Endothelial cell of umbilical vein (primary cell): Measurements from ENCODE around the gene PPP1CA. TPM values are rescaled to one million over a fixed set of nuclear protein-coding genes. Genes with fewer than 3 reads are reported as not detected.

Source experiments
- BruUV-seq: library from RNA; stranded (reverse); fragments of 400-500 nt; replicated peaks from 2 replicates; lab custom pipeline; 2021; lab: Mats Ljungman, UMichigan
- CTCF ChIA-PET: fragments of 300-600, 350-600 bp; sonication (Branson Sonifier 250); formaldehyde crosslinking; loops from one replicate; lab custom pipeline; 2021; ENCODE audit warnings: antibody characterized with exemption, inconsistent platforms; lab: Charles Lee
- POLR2A ChIA-PET: fragments of 300-600, 350-600 bp; sonication (Branson Sonifier 250); formaldehyde crosslinking; loops from one replicate; lab custom pipeline; 2021; ENCODE audit warnings: antibody characterized with exemption, inconsistent platforms; lab: Charles Lee
- DNase-seq: peaks from one replicate; pipeline ENCODE4 v3.0.0-alpha.2; 2011; ENCODE audit warnings: low read depth, low spot score
- FAIRE-seq: peaks from 2 replicates; lab custom pipeline; 2011; peaks lifted over from hg19 to GRCh38; lab: Jason Lieb, UNC
- H2AFZ ChIP-seq: 2 replicates; pipeline ENCODE4 v1.6.0; 2012; ENCODE audit warnings: low read depth, low read length, control low read depth, inconsistent platforms
- H3K27ac ChIP-seq: 2 replicates; pipeline ENCODE4 v1.5.1; 2011; ENCODE audit warnings: low read depth, mild to moderate bottlenecking, control low read depth, low read length, moderate library complexity; ENCODE audit not compliant: insufficient read depth
- H3K27me3 ChIP-seq, 2 experiments: 2 replicates each; pipeline versions ENCODE4 v1.6.0 to v1.6.1; 2011; ENCODE audit warnings: low read length in 2 of 2, mixed read lengths in 1 of 2; ENCODE audit not compliant: control insufficient read depth in 2 of 2, insufficient read depth in 2 of 2
- H3K36me3 ChIP-seq, 2 experiments: 2 replicates in 1 of 2; 3 replicates in 1 of 2; pipeline ENCODE4 v1.5.1; 2011; ENCODE audit warnings: low read length in 2 of 2, mild to moderate bottlenecking in 1 of 2, moderate library complexity in 1 of 2; ENCODE audit not compliant: control insufficient read depth in 2 of 2, insufficient read depth in 2 of 2; ENCODE audit errors: extremely low read depth in 1 of 2
- H3K4me1 ChIP-seq: 3 replicates; pipeline ENCODE4 v1.5.1; 2011; ENCODE audit warnings: mild to moderate bottlenecking, low read length; ENCODE audit not compliant: control insufficient read depth, insufficient read depth; ENCODE audit errors: extremely low read depth
- H3K4me2 ChIP-seq: 2 replicates; pipeline ENCODE4 v1.6.1; 2011; ENCODE audit warnings: low read length, control low read depth, mixed read lengths; ENCODE audit not compliant: insufficient read depth
- H3K4me3 ChIP-seq, 3 experiments: fragments of 200-600 bp in 1 of 3; sonication (generic), shearing (Covaris generic) in 1 of 3; replicated peaks in 1 of 3; 2 replicates each; pipeline ENCODE4 v1.5.1; 2011 to 2016; ENCODE audit warnings: control low read depth in 3 of 3, low read length in 3 of 3, mild to moderate bottlenecking in 2 of 3, inconsistent platforms in 1 of 3, low read depth in 1 of 3, moderate library complexity in 1 of 3; ENCODE audit not compliant: insufficient read depth in 1 of 3
- H3K79me2 ChIP-seq: 2 replicates; pipeline ENCODE4 v1.6.0; 2012; ENCODE audit warnings: low read length, inconsistent platforms; ENCODE audit not compliant: control insufficient read depth, insufficient read depth
- H3K9ac ChIP-seq: replicated peaks from 2 replicates; pipeline ENCODE3; 2011; ENCODE audit warnings: low read length, control low read depth; ENCODE audit not compliant: insufficient read depth; ENCODE audit errors: extremely low read depth
- H3K9me1 ChIP-seq: replicated peaks from 3 replicates; pipeline ENCODE4 v1.6.0; 2011; ENCODE audit warnings: mild to moderate bottlenecking, low read length; ENCODE audit not compliant: control insufficient read depth, insufficient read depth; ENCODE audit errors: extremely low read depth
- H3K9me3 ChIP-seq: replicated peaks from 2 replicates; pipeline ENCODE4 v1.5.1; 2012; ENCODE audit warnings: low read length, inconsistent platforms; ENCODE audit not compliant: control insufficient read depth, insufficient read depth
- H4K20me1 ChIP-seq: replicated peaks from 2 replicates; pipeline ENCODE3; 2011; ENCODE audit warnings: mild to moderate bottlenecking, low read length; ENCODE audit not compliant: control insufficient read depth, insufficient read depth; ENCODE audit errors: extremely low read depth
- CTCF ChIP-seq, 2 donors: IDR thresholded peaks; 1 replicate in 1 of 2; 2 replicates in 1 of 2; pipeline ENCODE4 v1.5.1; 2011; ENCODE audit warnings: low read length in 2 of 2, mild to moderate bottlenecking in 2 of 2, moderate library complexity in 2 of 2, control low read depth in 1 of 2, inconsistent platforms in 1 of 2, low read depth in 1 of 2; ENCODE audit not compliant: insufficient read depth in 1 of 2; ENCODE audit errors: extremely low read depth in 1 of 2
- EZH2 ChIP-seq: IDR thresholded peaks from 2 replicates; pipeline ENCODE4 v1.6.1; 2012; ENCODE audit warnings: borderline replicate concordance, low read depth, mild to moderate bottlenecking, moderate library complexity, low read length, inconsistent platforms; ENCODE audit not compliant: severe bottlenecking
- FOS ChIP-seq: IDR thresholded peaks from 2 replicates; pipeline ENCODE4 v1.6.1; 2011; ENCODE audit warnings: mild to moderate bottlenecking, low read length, moderate library complexity, borderline replicate concordance; ENCODE audit not compliant: insufficient read depth
- GATA2 ChIP-seq: IDR thresholded peaks from 2 replicates; pipeline ENCODE4 v1.7.0; 2011; ENCODE audit warnings: low read depth, mild to moderate bottlenecking, moderate library complexity, mixed read lengths, low read length; ENCODE audit not compliant: insufficient read length, insufficient read depth
- JUN ChIP-seq: IDR thresholded peaks from 2 replicates; pipeline ENCODE4 v1.6.1; 2011; ENCODE audit warnings: borderline replicate concordance, low read depth; ENCODE audit not compliant: insufficient read length, insufficient read depth
- MAX ChIP-seq: IDR thresholded peaks from 2 replicates; pipeline ENCODE4 v1.6.1; 2011; ENCODE audit not compliant: insufficient read depth, insufficient read length
- MYC ChIP-seq: IDR thresholded peaks from one replicate; pipeline ENCODE4 v1.6.1; 2011; ENCODE audit warnings: mild to moderate bottlenecking, low read depth, low read length
- POLR2A ChIP-seq: IDR thresholded peaks from 2 replicates; pipeline ENCODE4 v1.6.1; 2012; ENCODE audit warnings: low read depth, mild to moderate bottlenecking, control low read depth, low read length
- POLR2AphosphoS5 ChIP-seq: IDR thresholded peaks from 2 replicates; pipeline ENCODE4 v1.6.1; 2012; ENCODE audit warnings: low read depth, mild to moderate bottlenecking, control low read depth, low read length, moderate library complexity; ENCODE audit not compliant: insufficient read depth
- dilution Hi-C: fragments of 300-500 bp; cut with MboI; formaldehyde crosslinking; loops from one replicate; pipeline ENCODE4 v1.15.0; 2019; ENCODE audit warnings: low sequenced_read_pairs; ENCODE audit not compliant: extremely low pct_ligation_motif_present
- intact Hi-C: fragments of 100-400 bp; cut with micrococcal nuclease; formaldehyde crosslinking; loops from one replicate; pipeline ENCODE4 v1.10.0; 2022
- polyA plus RNA-seq, 4 experiments: library from polyadenylated mRNA; depleted of rRNA in 3 of 4; stranded (reverse) in 3 of 4; unstranded in 1 of 4; fragments of >200 nt; gene quantifications; 2 replicates each; pipeline versions ENCODE4 v1.2.1 to v1.2.3, GENCODE V29; 2011 to 2012; ENCODE audit warnings: missing spikeins in 1 of 4
- total RNA-seq: library from RNA; stranded (reverse); gene quantifications from 2 replicates; pipeline ENCODE4 v1.2.3, GENCODE V29; 2021

PPP1CA gene
- total and polyA plus RNA-seq, 2 donors (not counting 3 experiments of a cell fraction or from before 2014, with no cell fraction given), result 192 to 419 TPM

GRCh38 chr11:67435031-67435726, 33.5 kb upstream of the PPP1CA start:
- no peak overlapping the region for H3K4me3 ChIP-seq
- no peak overlapping the region for H3K27ac ChIP-seq
- TF ChIP-seq GATA2 (no peak), CTCF (IDR thresholded peaks at IDR 0.05; ENCODE audit: extremely low read depth in 1 of 2, insufficient read depth in 1 of 2, low read depth in 1 of 2, low read length in 2 of 2) (no peak), POLR2A (no peak), EZH2 (no peak), MAX (no peak), JUN (no peak), MYC (no peak), FOS (no peak), POLR2AphosphoS5 (no peak)
- FAIRE-seq (no peak), DNase-seq (no peak)
- intact Hi-C loops, result no loop called here
- ChIA-PET CTCF (no interaction called here), POLR2A (no interaction called here)
- H3K4me2 ChIP-seq, result no peak overlapping the region
- no peaks in the 10 kb centered on the region for H3K9me1 ChIP-seq
- no peak overlapping the region for H3K9ac ChIP-seq
- H3K79me2 ChIP-seq, result no peaks in the 10 kb centered on the region
- H2AFZ ChIP-seq, result no peak overlapping the region
- H3K27me3 ChIP-seq, result no peaks in the 10 kb centered on the region
- no peaks in the 10 kb centered on the region for H3K9me3 ChIP-seq
- no peaks in the 10 kb centered on the region for H3K4me1 ChIP-seq
- BruUV-seq, result no TSS peak
- dilution Hi-C loops, result no loop called here
- H3K36me3 ChIP-seq, result peaks cover 0 to 38% of the 10 kb centered on the region in 2 experiments
- no peaks in the 10 kb centered on the region for H4K20me1 ChIP-seq
